GM21825 (cell line): Measurements from ENCODE around the gene GPR39.

Experiments
- ATAC-seq: cut with Tn5 transposase; IDR thresholded peaks from one replicate; pipeline ENCODE4 v1.9.1; 2021; ENCODE audit warnings: mild to moderate bottlenecking, moderate library complexity; ENCODE audit not compliant: unreplicated experiment

Gene GPR39

GRCh38 chr2:132595693-132596092 lies 179.1 kb downstream of the GPR39 start:
- ATAC-seq = no peak

GRCh38 chr2:132597166-132597565 lies 180.6 kb downstream of the GPR39 start:
- ATAC-seq = no peak

GRCh38 chr2:132597831-132598230 lies 181.2 kb downstream of the GPR39 start:
- ATAC-seq = no peak

- no peak for ATAC-seq
Measured at GRCh38 chr2:132598536-132598935, 181.9 kb downstream of the GPR39 start.

GRCh38 chr2:132599556-132599955 lies 183.0 kb downstream of the GPR39 start:
- ATAC-seq = no peak

GRCh38 chr2:132604561-132604960 lies 188.0 kb downstream of the GPR39 start:
- ATAC-seq = no peak

GRCh38 chr2:132605236-132606180 lies 188.9 kb downstream of the GPR39 start:
- ATAC-seq = no peak

- no peak for ATAC-seq
Measured at GRCh38 chr2:132606649-132607048, 190.0 kb downstream of the GPR39 start.

GRCh38 chr2:132607426-132608090 lies 191.0 kb downstream of the GPR39 start:
- no peak for ATAC-seq

- no peak for ATAC-seq
Measured at GRCh38 chr2:132608311-132608710, 191.7 kb downstream of the GPR39 start.

- ATAC-seq = no peak
Measured at GRCh38 chr2:132609101-132609890, 192.7 kb downstream of the GPR39 start.

GRCh38 chr2:132611719-132612118 lies 195.1 kb downstream of the GPR39 start:
- no peak for ATAC-seq

- no peak for ATAC-seq
Measured at GRCh38 chr2:132615329-132616085, 198.9 kb downstream of the GPR39 start.

GRCh38 chr2:132617989-132618388 lies 201.4 kb downstream of the GPR39 start:
- ATAC-seq = no peak

GRCh38 chr2:132618734-132619133 lies 202.1 kb downstream of the GPR39 start:
- no peak for ATAC-seq

- ATAC-seq = no peak
Measured at GRCh38 chr2:132620115-132620514, 203.5 kb downstream of the GPR39 start.

GRCh38 chr2:132621131-132621875 lies 204.7 kb downstream of the GPR39 start:
- ATAC-seq = no peak

- no peak for ATAC-seq
Measured at GRCh38 chr2:132623096-132623839, 206.7 kb downstream of the GPR39 start.

- ATAC-seq = no peak
Measured at GRCh38 chr2:132627536-132627935, 210.9 kb downstream of the GPR39 start.
